PC-9 (cell line): ENCODE results near the gene KCNJ2.

Source experiments
- CTCF ChIP-seq: fragments of 200-600 bp; sonication (generic); conservative IDR thresholded peaks from 2 replicates; pipeline ENCODE4 v1.6.1; 2017; ENCODE audit warnings: mixed run types, antibody characterized with exemption, mild to moderate bottlenecking, moderate library complexity
- EZH2 ChIP-seq: fragments of 200-600 bp; sonication (generic); IDR thresholded peaks from 2 replicates; pipeline ENCODE4 v1.8.0; 2017; ENCODE audit warnings: antibody characterized with exemption, low read depth

- no peak for TF ChIP-seq CTCF
- no peak for TF ChIP-seq EZH2
Observed at GRCh38 chr17:70119545-70119944, 49.8 kb upstream of the KCNJ2 start.
